Thyroid gland (tissue), 4 donors: Measurements from ENCODE around the gene GLRX5. TPM values are rescaled to one million over a fixed set of nuclear protein-coding genes. Genes with fewer than 3 reads are reported as not detected.
A peak's percentile ranks its signal among the peaks of the same experiment; 100 is the strongest.

Experiments used
- DNase-seq, 2 donors: peaks; one replicate each; pipeline ENCODE4 v3.0.0-alpha.2; 2019
- H3K27ac ChIP-seq, 3 donors: fragments of 200-600 bp; sonication (generic); 1 replicate in 2 of 3; 2 replicates in 1 of 3; pipeline ENCODE4 v1.5.1; 2016 to 2019; ENCODE audit warnings: mild to moderate bottlenecking in 1 of 3, moderate library complexity in 1 of 3
- H3K27me3 ChIP-seq: fragments of 200-600 bp; sonication (generic); one replicate; pipeline ENCODE4 v1.5.1; 2019
- H3K36me3 ChIP-seq, 2 donors: fragments of 200-600 bp; sonication (generic); one replicate each; pipeline ENCODE4 v1.5.1; 2016 to 2019
- H3K4me1 ChIP-seq, 2 donors: fragments of 200-600 bp; sonication (generic); one replicate each; pipeline ENCODE4 v1.5.1; 2017 to 2019
- H3K4me3 ChIP-seq, 3 donors: fragments of 200-600 bp; sonication (generic); replicated peaks in 1 of 3; 1 replicate in 2 of 3; 2 replicates in 1 of 3; pipeline ENCODE4 v1.5.1; 2016; ENCODE audit warnings: mild to moderate bottlenecking in 1 of 3
- H3K9me3 ChIP-seq: fragments of 200-600 bp; sonication (generic); one replicate; pipeline ENCODE4 v1.5.1; 2017
- CTCF ChIP-seq, 6 experiments: fragments of 200-600 bp in 3 of 6; fragments of 450-650 bp in 3 of 6; sonication (generic) in 3 of 6; IDR thresholded peaks; one replicate each; pipeline ENCODE4 v1.5.1; 2016 to 2019; ENCODE audit warnings: antibody characterized with exemption in 6 of 6, mild to moderate bottlenecking in 2 of 6, inconsistent platforms in 1 of 6, moderate library complexity in 1 of 6
- POLR2A ChIP-seq, 2 donors: fragments of 450-650 bp; IDR thresholded peaks; one replicate each; pipeline ENCODE4 v1.6.1; 2017; ENCODE audit warnings: antibody characterized with exemption in 2 of 2, mild to moderate bottlenecking in 2 of 2, moderate library complexity in 1 of 2
- WGBS, 2 donors: methylation state at CpG; one replicate each; pipeline ENCODE4 v1.1.5; 2017; 5-methylcytosine and 5-hydroxymethylcytosine counted together
- intact Hi-C: fragments of 100-400 bp; cut with DNase I; formaldehyde crosslinking; loops from one replicate; pipeline ENCODE4 v1.15.1; 2023
- total RNA-seq, 4 donors: library from RNA; depleted of rRNA; stranded (reverse); fragments of >200 nt; gene quantifications; one replicate each; pipeline ENCODE4 v1.2.3, GENCODE V29; 2016

Gene GLRX5
- total RNA-seq, 4 donors from 2014 or later: 33.9 to 64.1 (median 41.3) TPM

GRCh38 chr14:95533391-95533821 is 1.4 kb upstream of the GLRX5 start:
- intact Hi-C loops: loop anchor here (5.0 kb wide), 1 partner anchor 91 kb away; no protein-coding TSS in a partner anchor
- DNase-seq: no peak
- H3K4me1 ChIP-seq: peaks cover 26 to 44% of the 10 kb centered on the region in 2 donors

GRCh38 chr14:95533822-95534221 is 1.0 kb upstream of the GLRX5 start:
- Histone ChIP-seq H3K4me3 (peak overlapping the region; percentile 47 to 83 (median 74)), H3K9me3 (no peaks in the 10 kb centered on the region), H3K36me3 (no peaks in the 10 kb centered on the region), H3K27me3 (no peaks in the 10 kb centered on the region), H3K27ac (peak overlapping the region in 2 of 3 donors; percentile 20 to 74), H3K4me1 (peaks cover 26 to 44% of the 10 kb centered on the region in 2 donors)
- TF ChIP-seq POLR2A (IDR thresholded peaks at IDR 0.05) (no peak), CTCF (IDR thresholded peaks at IDR 0.05) (no peak)
- intact Hi-C loops: loop anchor here (5.0 kb wide), 1 partner anchor 92 kb away; no protein-coding TSS in a partner anchor
- DNase-seq: no peak
- 0 to 1% methylated on average over 18 of the region's 18 CpGs for WGBS, 2 donors

More at GRCh38 chr14:95533391-95533821, 1.4 kb upstream of the GLRX5 start:
- peak overlapping the region; percentile 47 to 83 (median 74) for H3K4me3 ChIP-seq
- no peak overlapping the region for H3K27ac ChIP-seq
- H3K9me3 ChIP-seq: no peaks in the 10 kb centered on the region
- no peaks in the 10 kb centered on the region for H3K27me3 ChIP-seq
- 7 to 16% methylated on average over 10 of the region's 10 CpGs for WGBS, 2 donors
- TF ChIP-seq CTCF (IDR thresholded peaks at IDR 0.05) (no peak), POLR2A (IDR thresholded peaks at IDR 0.05) (no peak)
- H3K36me3 ChIP-seq: no peaks in the 10 kb centered on the region

- DNase-seq: peak in 1 of 2 donors; percentile 10
- intact Hi-C loops: loop anchor here (5.0 kb wide), 1 partner anchor 378 kb away; the partner anchor contains the start of gene DICER1
- WGBS, 2 donors: 3% methylated on average over 16 to 43 of the region's 52 CpGs
- TF ChIP-seq CTCF (IDR thresholded peaks at IDR 0.05) (no peak), POLR2A (IDR thresholded peaks at IDR 0.05) (no peak)
- no peaks in the 10 kb centered on the region for H3K9me3 ChIP-seq
- H3K4me1 ChIP-seq: peaks cover 26 to 44% of the 10 kb centered on the region in 2 donors
- H3K27ac ChIP-seq: no peak overlapping the region
- peak overlapping the region; percentile 69 to 86 (median 73) for H3K4me3 ChIP-seq
- H3K27me3 ChIP-seq: no peaks in the 10 kb centered on the region
- H3K36me3 ChIP-seq: no peaks in the 10 kb centered on the region
Observed at GRCh38 chr14:95535226-95536021, 574 bp downstream of the GLRX5 start.

GRCh38 chr14:95536036-95536593 is 1.3 kb downstream of the GLRX5 start:
- WGBS, 2 donors: 29 to 33% methylated on average over 1 to 4 of the region's 4 CpGs
- no peaks in the 10 kb centered on the region for H3K9me3 ChIP-seq
- TF ChIP-seq CTCF (IDR thresholded peaks at IDR 0.05) (no peak), POLR2A (IDR thresholded peaks at IDR 0.05) (no peak)
- H3K4me1 ChIP-seq: peaks cover 26 to 44% of the 10 kb centered on the region in 2 donors
- no peaks in the 10 kb centered on the region for H3K36me3 ChIP-seq
- H3K4me3 ChIP-seq: peak overlapping the region in 2 of 3 donors; percentile 73 to 86
- H3K27me3 ChIP-seq: no peaks in the 10 kb centered on the region
- intact Hi-C loops: loop anchor here (5.0 kb wide), 1 partner anchor 379 kb away; the partner anchor contains the start of gene DICER1
- no peak for DNase-seq
- H3K27ac ChIP-seq: no peak overlapping the region
